A673 (cell line): ENCODE data around the gene THADA. TPM values are rescaled to one million over a fixed set of nuclear protein-coding genes. Genes with fewer than 3 reads are reported as not detected.

Experiments used
- BruUV-seq: library from RNA; stranded (reverse); fragments of 400-500 nt; replicated peaks from 2 replicates; lab custom pipeline; 2021; lab: Mats Ljungman, UMichigan
- CTCF ChIA-PET: fragments of 300-600 bp; sonication (Branson Sonifier 250); formaldehyde crosslinking; loops from one replicate; lab custom pipeline; 2022; ENCODE audit warnings: antibody characterized with exemption; lab: Charles Lee
- POLR2A ChIA-PET: fragments of 300-600 bp; sonication (Branson Sonifier 250); formaldehyde crosslinking; loops from one replicate; lab custom pipeline; 2022; ENCODE audit warnings: antibody characterized with exemption; ENCODE audit not compliant: low non-redundant PET; lab: Charles Lee
- DNase-seq: peaks from one replicate; pipeline ENCODE4 v3.0.0-alpha.2; 2015; ENCODE audit warnings: low spot score
- H3K27ac ChIP-seq: fragments of 200-600 bp; sonication (generic); 2 replicates; pipeline ENCODE4 v1.5.1; 2016; ENCODE audit warnings: mixed run types, low read depth, mild to moderate bottlenecking, mixed read lengths, antibody characterized with exemption, low read length; ENCODE audit not compliant: poor library complexity, severe bottlenecking
- H3K27me3 ChIP-seq: fragments of 200-600 bp; sonication (generic); replicated peaks from 2 replicates; pipeline ENCODE4 v1.6.1; 2017; ENCODE audit warnings: mixed run types, low read depth, mild to moderate bottlenecking, mixed read lengths, antibody characterized with exemption, low read length; ENCODE audit not compliant: insufficient read depth, poor library complexity
- H3K36me3 ChIP-seq: fragments of 200-600 bp; sonication (generic); 2 replicates; pipeline ENCODE4 v1.6.1; 2016; ENCODE audit warnings: mixed run types, mild to moderate bottlenecking, mixed read lengths, antibody characterized with exemption, low read length; ENCODE audit not compliant: insufficient read depth, poor library complexity, severe bottlenecking
- H3K4me1 ChIP-seq: fragments of 200-600 bp; sonication (generic); 2 replicates; pipeline ENCODE4 v1.6.1; 2017; ENCODE audit warnings: mixed run types, mild to moderate bottlenecking, mixed read lengths, antibody characterized with exemption, low read length; ENCODE audit not compliant: insufficient read depth, poor library complexity, severe bottlenecking
- H3K4me3 ChIP-seq: fragments of 200-600 bp; sonication (generic); 2 replicates; pipeline ENCODE4 v1.5.1; 2016; ENCODE audit warnings: low read depth, mixed run types, mild to moderate bottlenecking, mixed read lengths, low read length; ENCODE audit not compliant: poor library complexity, severe bottlenecking
- H3K9me3 ChIP-seq: fragments of 200-600 bp; sonication (generic); 2 replicates; pipeline ENCODE4 v1.6.1; 2016; ENCODE audit warnings: mixed run types, low read depth, mild to moderate bottlenecking, mixed read lengths, antibody characterized with exemption, low read length; ENCODE audit not compliant: poor library complexity, severe bottlenecking
- EZH2 ChIP-seq: fragments of 200-600 bp; sonication (generic); IDR thresholded peaks from 2 replicates; pipeline ENCODE4 v1.6.1; 2017; ENCODE audit warnings: borderline replicate concordance, low read depth, mild to moderate bottlenecking, mixed read lengths, antibody characterized with exemption, low read length; ENCODE audit not compliant: poor library complexity, severe bottlenecking
- intact Hi-C: fragments of 100-400 bp; cut with micrococcal nuclease; formaldehyde crosslinking; loops from one replicate; pipeline ENCODE4 v1.10.0; 2022; ENCODE audit not compliant: unreplicated experiment
- total RNA-seq: library from RNA; stranded (reverse); gene quantifications from 2 replicates; pipeline ENCODE4 v1.2.3, GENCODE V29; 2021
- TF ChIP-seq, protein P1 (sequence below): fragments of 300-800, 200-600 bp; sonication (generic); conservative IDR thresholded peaks from 2 replicates; pipeline ENCODE4 v1.5.1; 2017; ENCODE audit warnings: low read depth, mild to moderate bottlenecking, antibody characterized with exemption, low read length, moderate library complexity, mixed read lengths

The THADA gene
- total RNA-seq, 1 experiment from 2014 or later: 39.7 TPM

DNA sequence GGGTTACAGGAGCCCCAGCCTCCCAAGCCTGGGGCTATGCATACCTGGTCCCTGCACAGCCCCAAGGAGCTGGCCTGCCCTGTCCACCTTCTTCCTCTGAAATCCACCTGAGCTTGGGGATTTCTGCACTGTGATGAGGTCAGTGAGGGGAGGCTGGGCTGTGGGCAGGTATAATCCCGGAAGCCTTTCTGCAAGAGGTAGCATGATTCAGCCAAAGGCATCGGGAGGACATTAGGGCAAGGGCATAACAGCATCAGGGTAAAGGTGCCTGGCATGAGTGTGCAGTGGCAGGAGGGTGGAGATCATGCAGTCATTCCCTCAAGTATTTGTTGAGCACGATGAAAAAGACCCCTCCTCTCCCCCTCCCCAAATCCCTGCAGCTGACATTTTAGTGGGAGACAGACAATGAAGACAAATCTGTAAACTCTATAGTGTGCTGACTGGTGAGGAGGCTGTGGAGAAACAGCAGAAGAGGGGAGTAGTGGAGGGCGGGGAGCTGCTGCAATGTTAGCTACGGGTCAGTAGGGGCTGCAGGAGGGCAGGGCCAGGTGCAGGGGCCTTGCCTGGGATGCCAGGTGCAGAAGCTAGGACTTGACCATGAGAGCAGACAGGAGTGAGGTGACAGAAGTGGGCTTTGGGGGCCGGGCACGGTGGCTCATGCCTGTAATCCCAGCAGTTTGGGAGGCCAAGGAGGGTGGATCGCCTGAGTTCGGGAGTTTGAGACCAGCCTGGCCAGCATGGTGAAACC is 388.1 kb downstream of the THADA start:
- intact Hi-C loops: no loop called here
- CTCF ChIA-PET: no interaction called here

GRCh38 chr2:43206602-43207001 is 389.2 kb downstream of the THADA start:
- no TSS peak for BruUV-seq
- TF ChIP-seq EZH2: no peak
- TF ChIP-seq, protein P1, sequence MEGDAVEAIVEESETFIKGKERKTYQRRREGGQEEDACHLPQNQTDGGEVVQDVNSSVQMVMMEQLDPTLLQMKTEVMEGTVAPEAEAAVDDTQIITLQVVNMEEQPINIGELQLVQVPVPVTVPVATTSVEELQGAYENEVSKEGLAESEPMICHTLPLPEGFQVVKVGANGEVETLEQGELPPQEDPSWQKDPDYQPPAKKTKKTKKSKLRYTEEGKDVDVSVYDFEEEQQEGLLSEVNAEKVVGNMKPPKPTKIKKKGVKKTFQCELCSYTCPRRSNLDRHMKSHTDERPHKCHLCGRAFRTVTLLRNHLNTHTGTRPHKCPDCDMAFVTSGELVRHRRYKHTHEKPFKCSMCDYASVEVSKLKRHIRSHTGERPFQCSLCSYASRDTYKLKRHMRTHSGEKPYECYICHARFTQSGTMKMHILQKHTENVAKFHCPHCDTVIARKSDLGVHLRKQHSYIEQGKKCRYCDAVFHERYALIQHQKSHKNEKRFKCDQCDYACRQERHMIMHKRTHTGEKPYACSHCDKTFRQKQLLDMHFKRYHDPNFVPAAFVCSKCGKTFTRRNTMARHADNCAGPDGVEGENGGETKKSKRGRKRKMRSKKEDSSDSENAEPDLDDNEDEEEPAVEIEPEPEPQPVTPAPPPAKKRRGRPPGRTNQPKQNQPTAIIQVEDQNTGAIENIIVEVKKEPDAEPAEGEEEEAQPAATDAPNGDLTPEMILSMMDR: no peak
- CTCF ChIA-PET: no interaction called here
- H3K9me3 ChIP-seq: no peaks in the 10 kb centered on the region
- POLR2A ChIA-PET: no interaction called here
- no peaks in the 10 kb centered on the region for H3K4me1 ChIP-seq
- H3K4me3 ChIP-seq: no peak overlapping the region
- H3K27ac ChIP-seq: no peak overlapping the region
- no peaks in the 10 kb centered on the region for H3K36me3 ChIP-seq
- intact Hi-C loops: no loop called here
- no peaks in the 10 kb centered on the region for H3K27me3 ChIP-seq
- no peak for DNase-seq

More for the DNA sequence above, 388.1 kb downstream of the THADA start:
- Histone ChIP-seq H3K27me3 (no peaks in the 10 kb centered on the region), H3K9me3 (no peaks in the 10 kb centered on the region), H3K36me3 (no peaks in the 10 kb centered on the region), H3K4me1 (no peaks in the 10 kb centered on the region), H3K4me3 (no peak overlapping the region), H3K27ac (no peak overlapping the region)
- no peak for TF ChIP-seq EZH2
- TF ChIP-seq, protein P1: no peak
- POLR2A ChIA-PET: no interaction called here
- DNase-seq: no peak
- no TSS peak for BruUV-seq

GRCh38 chr2:43203373-43203772 is 392.5 kb downstream of the THADA start:
- BruUV-seq: no TSS peak
- TF ChIP-seq EZH2: no peak
- TF ChIP-seq, protein P1: no peak
- Histone ChIP-seq H3K36me3 (no peaks in the 10 kb centered on the region), H3K4me1 (no peaks in the 10 kb centered on the region), H3K27me3 (no peaks in the 10 kb centered on the region), H3K9me3 (no peaks in the 10 kb centered on the region), H3K27ac (no peak overlapping the region), H3K4me3 (no peak overlapping the region)
- DNase-seq: no peak
- intact Hi-C loops: no loop called here
- POLR2A ChIA-PET: no interaction called here
- CTCF ChIA-PET: interaction anchor here (0.7 kb wide), 1 partner anchor 19 kb away, joined by 4 read pairs; no protein-coding TSS in a partner anchor
